Measurements from ENCODE around the gene OR52E5.

GRCh38 chr11:5899534-5899933 is 6.5 kb downstream of the OR52E5 start:
- TF ChIP-seq EZH2phosphoT487 (IDR thresholded peaks at IDR 0.05; ENCODE audit: insufficient read depth, low read depth) (no peak), EZH2 (IDR thresholded peaks at IDR 0.05; ENCODE audit: insufficient read depth, poor library complexity, severe bottlenecking) (no peak)

Data from GM23248 (cell line).